NCI-H146 treated with DMSO at 0.1 percent for 48 hours (cell line): ENCODE data around the gene UNC5B.

ENCODE experiments used
- DNase-seq: peaks from one replicate; lab custom pipeline; 2025; ENCODE audit not compliant: unreplicated experiment; lab: John Stamatoyannopoulos, UW

UNC5B gene

GRCh38 chr10:71239131-71239915 lies 27.0 kb downstream of the UNC5B start:
- no peak for DNase-seq

GRCh38 chr10:71239946-71240795 lies 27.8 kb downstream of the UNC5B start:
- no peak for DNase-seq

GRCh38 chr10:71241114-71241829 lies 28.9 kb downstream of the UNC5B start:
- no peak for DNase-seq

- DNase-seq: no peak
Observed at GRCh38 chr10:71241830-71242621, 29.7 kb downstream of the UNC5B start.

GRCh38 chr10:71242622-71243009 lies 30.2 kb downstream of the UNC5B start:
- no peak for DNase-seq

- DNase-seq: no peak
Observed at GRCh38 chr10:71243756-71244395, 31.5 kb downstream of the UNC5B start.

- DNase-seq: no peak
Observed at GRCh38 chr10:71244431-71245419, 32.4 kb downstream of the UNC5B start.

- DNase-seq: no peak
Observed at GRCh38 chr10:71245420-71246325, 33.3 kb downstream of the UNC5B start.

GRCh38 chr10:71246591-71247413 lies 34.4 kb downstream of the UNC5B start:
- DNase-seq: no peak

- no peak for DNase-seq
Observed at GRCh38 chr10:71247414-71247705, 35.0 kb downstream of the UNC5B start.

- no peak for DNase-seq
Observed at GRCh38 chr10:71247804-71248203, 35.4 kb downstream of the UNC5B start.

GRCh38 chr10:71248210-71248609 lies 35.8 kb downstream of the UNC5B start:
- DNase-seq: no peak

GRCh38 chr10:71249996-71250395 lies 37.6 kb downstream of the UNC5B start:
- no peak for DNase-seq

GRCh38 chr10:71250405-71250804 lies 38.0 kb downstream of the UNC5B start:
- no peak for DNase-seq

- DNase-seq: no peak
Observed at GRCh38 chr10:71250842-71251241, 38.5 kb downstream of the UNC5B start.

- no peak for DNase-seq
Observed at GRCh38 chr10:71251319-71251718, 38.9 kb downstream of the UNC5B start.

- no peak for DNase-seq
Observed at GRCh38 chr10:71252220-71252619, 39.9 kb downstream of the UNC5B start.
